PC-9 (cell line): ENCODE data around the gene POU5F1.

Source experiments
- CTCF ChIP-seq: fragments of 200-600 bp; sonication (generic); conservative IDR thresholded peaks from 2 replicates; pipeline ENCODE4 v1.6.1; 2017; ENCODE audit warnings: mixed run types, antibody characterized with exemption, mild to moderate bottlenecking, moderate library complexity
- EZH2 ChIP-seq: fragments of 200-600 bp; sonication (generic); IDR thresholded peaks from 2 replicates; pipeline ENCODE4 v1.8.0; 2017; ENCODE audit warnings: antibody characterized with exemption, low read depth

DNA sequence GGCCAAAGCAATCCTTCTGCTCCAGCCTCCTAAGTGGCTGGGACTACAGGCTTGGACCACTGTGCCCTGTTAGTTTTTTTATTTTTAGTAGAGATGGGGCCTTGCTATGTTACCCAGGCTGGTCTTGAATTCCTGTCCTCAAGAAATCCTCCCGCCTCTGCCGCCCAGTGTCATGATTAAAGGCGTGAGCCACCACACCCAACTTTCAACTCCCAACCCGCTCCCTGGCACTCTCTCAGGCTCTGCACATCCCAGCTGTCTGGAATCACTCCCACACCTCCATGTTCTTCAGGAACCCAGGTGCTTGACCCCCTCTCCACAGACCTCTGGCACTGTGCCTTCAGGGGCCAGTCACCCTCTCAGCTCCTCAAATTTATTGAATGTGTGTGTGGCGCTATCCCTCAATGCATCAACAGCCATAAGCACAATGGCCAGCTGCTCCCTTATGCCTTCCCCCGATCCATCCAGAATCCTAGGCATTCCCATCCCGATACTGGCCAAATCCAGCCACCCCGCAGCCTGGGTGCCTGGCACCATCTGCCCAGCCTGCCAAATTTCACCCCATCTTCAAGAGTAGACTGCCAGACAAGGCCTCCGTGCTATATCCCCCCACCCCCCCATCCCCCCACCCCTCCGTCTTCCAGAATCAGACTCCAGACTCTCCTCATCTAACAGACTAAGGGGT is 647 bp upstream of the POU5F1 start:
- TF ChIP-seq CTCF (no peak), EZH2 (no peak)
